ENCODE results near the gene TADA2B. TPM values are rescaled to one million over a fixed set of nuclear protein-coding genes. Genes with fewer than 3 reads are reported as not detected.

The TADA2B gene
- total and polyA plus RNA-seq, 4 donors, result 10.7 to 22.9 (median 17.6) TPM

- Histone ChIP-seq H3K36me3 (ENCODE audit: control insufficient read depth in 4 of 4, insufficient read depth in 4 of 4, low read length in 4 of 4) (peaks cover 7 to 37% (median 23%) of the 10 kb centered on the region in 4 donors), H3K9me3 (ENCODE audit: control insufficient read depth in 4 of 4, insufficient read depth in 3 of 4, low read length in 3 of 4) (no peaks in the 10 kb centered on the region), H3K9ac (ENCODE audit: insufficient read depth in 1 of 2, low read length in 2 of 2) (no peak overlapping the region), H3K4me3 (no peak overlapping the region), H3K27ac (ENCODE audit: low read depth in 1 of 2, low read length in 1 of 2) (no peak overlapping the region), H3K27me3 (ENCODE audit: control insufficient read depth in 3 of 3, insufficient read depth in 3 of 3, low read length in 2 of 3) (no peaks in the 10 kb centered on the region), H3K4me1 (ENCODE audit: control insufficient read depth in 5 of 5, insufficient read depth in 5 of 5, low read length in 5 of 5) (no peaks in the 10 kb centered on the region)
- WGBS, 2 donors, result 96 to 97% methylated on average over 10 of the region's 10 CpGs
- DNase-seq (no peak), ATAC-seq (ENCODE audit: insufficient read depth, low FRiP score) (no peak)
- TF ChIP-seq, protein P1, sequence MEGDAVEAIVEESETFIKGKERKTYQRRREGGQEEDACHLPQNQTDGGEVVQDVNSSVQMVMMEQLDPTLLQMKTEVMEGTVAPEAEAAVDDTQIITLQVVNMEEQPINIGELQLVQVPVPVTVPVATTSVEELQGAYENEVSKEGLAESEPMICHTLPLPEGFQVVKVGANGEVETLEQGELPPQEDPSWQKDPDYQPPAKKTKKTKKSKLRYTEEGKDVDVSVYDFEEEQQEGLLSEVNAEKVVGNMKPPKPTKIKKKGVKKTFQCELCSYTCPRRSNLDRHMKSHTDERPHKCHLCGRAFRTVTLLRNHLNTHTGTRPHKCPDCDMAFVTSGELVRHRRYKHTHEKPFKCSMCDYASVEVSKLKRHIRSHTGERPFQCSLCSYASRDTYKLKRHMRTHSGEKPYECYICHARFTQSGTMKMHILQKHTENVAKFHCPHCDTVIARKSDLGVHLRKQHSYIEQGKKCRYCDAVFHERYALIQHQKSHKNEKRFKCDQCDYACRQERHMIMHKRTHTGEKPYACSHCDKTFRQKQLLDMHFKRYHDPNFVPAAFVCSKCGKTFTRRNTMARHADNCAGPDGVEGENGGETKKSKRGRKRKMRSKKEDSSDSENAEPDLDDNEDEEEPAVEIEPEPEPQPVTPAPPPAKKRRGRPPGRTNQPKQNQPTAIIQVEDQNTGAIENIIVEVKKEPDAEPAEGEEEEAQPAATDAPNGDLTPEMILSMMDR (IDR thresholded peaks at IDR 0.05; ENCODE audit: control extremely low read depth, extremely low read depth), result no peak
Observed at GRCh38 chr4:7029921-7030320, 13.3 kb upstream of the TADA2B start.

DNA sequence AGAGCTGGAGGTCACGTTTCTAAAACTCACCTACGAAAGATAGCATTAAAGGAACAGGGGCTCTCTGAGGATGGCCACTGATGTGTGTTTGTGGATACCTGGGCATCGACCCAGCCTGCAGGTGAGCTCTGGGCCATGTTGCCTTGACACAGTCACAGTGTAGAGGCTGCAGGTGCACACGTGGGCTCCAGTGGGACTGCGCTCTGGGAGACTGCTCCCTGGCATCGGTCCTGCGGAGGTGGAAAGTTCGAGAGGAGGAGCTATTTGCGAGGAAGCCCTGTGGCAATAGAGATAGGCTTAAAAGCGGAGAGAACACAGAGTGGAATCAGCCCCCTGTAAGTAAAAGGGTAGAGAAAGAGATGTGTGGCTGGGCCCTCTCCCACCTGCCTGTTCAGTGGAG lies 12.3 kb upstream of the TADA2B start:
- no peak overlapping the region for H3K27ac ChIP-seq (ENCODE audit: low read depth in 1 of 2, low read length in 1 of 2)
- peaks cover 5 to 29% (median 23%) of the 10 kb centered on the region in 4 donors for H3K36me3 ChIP-seq (ENCODE audit: control insufficient read depth in 4 of 4, insufficient read depth in 4 of 4, low read length in 4 of 4)

GRCh38 chr4:7031558-7032449 lies 11.4 kb upstream of the TADA2B start:
- no peak overlapping the region for H3K4me3 ChIP-seq
- no peak overlapping the region for H3K9ac ChIP-seq (ENCODE audit: insufficient read depth in 1 of 2, low read length in 2 of 2)
- DNase-seq, result no peak
- no peak overlapping the region for H3K27ac ChIP-seq (ENCODE audit: low read depth in 1 of 2, low read length in 1 of 2)
- no peak for ATAC-seq (ENCODE audit: insufficient read depth, low FRiP score)
- H3K4me1 ChIP-seq (ENCODE audit: control insufficient read depth in 5 of 5, insufficient read depth in 5 of 5, low read length in 5 of 5), result no peaks in the 10 kb centered on the region
- WGBS, 2 donors, result 69 to 82% methylated on average over 34 to 35 of the region's 35 CpGs
- H3K36me3 ChIP-seq (ENCODE audit: control insufficient read depth in 4 of 4, insufficient read depth in 4 of 4, low read length in 4 of 4), result peaks cover 3 to 27% (median 21%) of the 10 kb centered on the region in 4 donors
- TF ChIP-seq, protein P1 (IDR thresholded peaks at IDR 0.05; ENCODE audit: control extremely low read depth, extremely low read depth), result no peak
- H3K27me3 ChIP-seq (ENCODE audit: control insufficient read depth in 3 of 3, insufficient read depth in 3 of 3, low read length in 2 of 3), result no peaks in the 10 kb centered on the region
- H3K9me3 ChIP-seq (ENCODE audit: control insufficient read depth in 4 of 4, insufficient read depth in 3 of 4, low read length in 3 of 4), result no peaks in the 10 kb centered on the region

More for the DNA sequence above, 12.3 kb upstream of the TADA2B start:
- WGBS, 2 donors, result 95 to 99% methylated on average over 10 of the region's 10 CpGs
- H3K4me3 ChIP-seq, result no peak overlapping the region
- no peaks in the 10 kb centered on the region for H3K27me3 ChIP-seq (ENCODE audit: control insufficient read depth in 3 of 3, insufficient read depth in 3 of 3, low read length in 2 of 3)
- ATAC-seq (ENCODE audit: insufficient read depth, low FRiP score), result no peak
- no peak for DNase-seq
- no peaks in the 10 kb centered on the region for H3K4me1 ChIP-seq (ENCODE audit: control insufficient read depth in 5 of 5, insufficient read depth in 5 of 5, low read length in 5 of 5)
- TF ChIP-seq, protein P1 (IDR thresholded peaks at IDR 0.05; ENCODE audit: control extremely low read depth, extremely low read depth), result no peak
- H3K9ac ChIP-seq (ENCODE audit: insufficient read depth in 1 of 2, low read length in 2 of 2), result no peak overlapping the region
- no peaks in the 10 kb centered on the region for H3K9me3 ChIP-seq (ENCODE audit: control insufficient read depth in 4 of 4, insufficient read depth in 3 of 4, low read length in 3 of 4)
